Inferior parietal cortex (tissue), 1 donor: ENCODE data around the gene UBE3D.
"Not testable (repeated sequence)": the region's sequence is repeated elsewhere in the genome, so short reads cannot be mapped to it uniquely, and the experiment has no call there.

Source experiments
- DNase-seq: peaks from one replicate; pipeline ENCODE4 v3.0.0-alpha.2; 2016; ENCODE audit errors: extremely low spot score

The UBE3D gene

DNA sequence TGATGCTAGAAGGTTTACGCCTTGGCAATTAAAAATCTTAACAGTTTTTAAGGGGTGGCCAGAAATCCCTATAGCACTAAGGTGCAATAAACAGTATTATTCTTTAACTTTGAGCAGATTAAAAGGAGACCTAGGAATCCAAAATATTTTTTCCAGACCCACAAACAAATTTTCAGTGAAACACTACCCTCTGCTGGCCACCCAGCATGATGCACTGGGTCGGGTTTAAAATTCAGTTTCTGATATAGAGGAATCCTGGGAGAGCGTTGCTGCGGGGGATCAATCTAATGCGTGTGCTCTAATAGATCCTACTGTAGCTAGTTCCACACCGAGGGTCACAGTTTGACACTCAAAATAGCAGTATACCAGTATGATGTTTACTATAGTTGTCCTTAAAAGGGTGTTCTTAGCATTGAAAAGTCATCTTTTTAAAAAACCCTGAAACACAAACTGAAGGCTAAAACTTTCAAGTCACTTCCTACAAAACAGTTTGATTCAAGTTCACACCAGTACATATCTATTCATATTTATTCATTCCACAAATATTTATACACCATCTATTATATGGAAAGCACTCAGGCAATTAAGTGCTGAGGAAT is 10.2 kb downstream of the UBE3D start:
- DNase-seq = peak; percentile 85

- no peak for DNase-seq
Observed at GRCh38 chr6:83053678-83054077, 12.0 kb downstream of the UBE3D start.

DNA sequence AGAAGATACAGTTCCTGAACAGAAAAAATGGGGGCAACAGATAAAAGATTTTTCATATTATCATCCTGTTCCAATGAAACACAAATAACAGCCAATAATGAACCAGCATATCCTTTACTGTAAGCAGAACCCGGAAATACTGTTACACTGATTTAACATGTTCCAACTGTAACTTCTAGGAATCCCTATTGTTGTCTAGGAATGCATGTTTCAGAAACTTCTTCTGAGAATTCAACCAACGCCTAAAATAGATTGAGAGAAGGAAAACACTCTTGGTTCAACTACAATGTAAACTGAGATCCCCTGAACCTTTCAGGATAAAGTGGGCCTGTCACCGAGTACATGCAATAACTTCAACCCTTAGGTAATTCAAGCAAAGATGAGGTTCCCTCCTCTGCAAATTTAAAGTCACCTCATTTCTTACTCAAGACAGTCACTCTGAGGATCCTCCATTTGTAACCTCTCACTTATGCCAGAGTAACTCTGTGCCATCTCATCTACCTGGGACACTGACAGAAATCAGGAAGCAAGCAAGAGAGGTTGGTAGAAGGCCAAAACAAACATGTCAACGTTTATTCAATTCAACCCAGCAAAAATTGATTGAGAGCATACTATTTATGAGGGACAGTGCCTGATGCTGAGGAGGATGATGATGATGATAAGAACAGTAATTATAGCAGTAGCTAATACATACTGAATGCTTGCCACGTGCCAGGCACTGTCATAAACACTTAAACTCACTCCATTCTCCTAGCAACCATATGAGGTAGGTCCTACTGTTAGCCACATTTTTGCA is 14.1 kb downstream of the UBE3D start:
- no peak for DNase-seq

DNA sequence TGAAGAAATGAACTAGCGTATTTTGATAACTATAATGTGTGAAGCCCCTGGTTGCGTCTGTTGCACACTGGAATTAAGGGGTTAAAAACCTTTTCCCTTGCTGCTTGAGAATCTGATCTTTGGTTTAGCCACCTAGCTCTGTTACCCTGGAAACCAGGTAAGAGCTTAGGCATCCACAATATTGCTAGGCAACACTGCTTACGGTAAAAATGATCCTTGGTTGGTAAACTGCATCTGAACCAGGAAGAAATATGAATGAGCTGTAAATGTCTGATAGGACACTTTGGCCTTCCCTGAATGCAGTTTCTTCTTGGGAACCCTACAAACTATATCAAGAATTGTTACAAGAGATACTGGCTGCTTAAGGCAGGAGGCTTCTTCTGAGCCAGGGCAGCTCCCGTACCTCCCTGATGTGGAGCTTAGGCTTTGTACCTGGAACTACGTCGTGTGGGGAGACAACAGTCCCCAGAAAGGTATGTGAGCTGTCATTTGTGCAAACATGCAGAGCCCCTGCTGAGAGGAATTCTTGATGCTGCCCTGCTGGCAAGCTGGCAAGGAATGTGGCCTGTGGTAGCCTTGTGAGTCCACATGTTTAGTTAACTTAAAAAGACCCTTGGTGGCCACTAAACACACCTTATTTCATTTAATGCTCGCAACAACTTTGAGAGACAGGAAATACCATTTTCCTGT is 18.4 kb downstream of the UBE3D start:
- DNase-seq = no peak

DNA sequence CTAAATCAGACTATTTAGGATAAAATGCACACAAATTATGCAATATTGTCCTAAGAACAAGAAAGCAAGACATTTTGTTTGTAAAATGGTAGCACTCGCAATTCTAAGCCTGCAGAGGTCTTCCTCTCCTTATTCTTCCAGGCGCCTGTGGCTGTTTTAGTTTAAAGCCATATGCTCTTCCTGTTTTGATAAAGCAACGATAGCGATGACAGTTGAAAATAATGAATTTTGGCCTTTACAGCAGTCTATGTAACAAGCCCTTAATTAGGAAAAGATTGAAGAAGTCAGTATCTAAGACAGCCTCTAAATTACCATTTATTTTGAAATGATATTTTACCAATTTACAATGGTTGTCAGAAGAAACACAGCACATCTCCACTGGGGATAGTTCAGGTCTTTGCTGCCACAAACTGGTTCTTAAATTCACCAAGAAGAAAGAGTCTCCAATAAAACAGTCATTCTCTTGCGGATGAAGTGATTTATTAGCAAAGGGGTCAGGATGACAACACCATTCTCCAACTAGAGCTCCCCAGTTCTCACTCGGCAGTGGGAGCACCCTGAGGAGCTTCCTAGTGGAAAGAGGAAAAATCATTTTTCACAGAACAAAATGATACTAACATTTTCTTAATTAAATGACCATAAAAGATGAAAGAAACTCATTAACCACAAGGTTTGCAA is 21.4 kb downstream of the UBE3D start:
- no peak for DNase-seq

- DNase-seq = no peak
Observed at GRCh38 chr6:83042467-83043053, 23.1 kb downstream of the UBE3D start.

DNA sequence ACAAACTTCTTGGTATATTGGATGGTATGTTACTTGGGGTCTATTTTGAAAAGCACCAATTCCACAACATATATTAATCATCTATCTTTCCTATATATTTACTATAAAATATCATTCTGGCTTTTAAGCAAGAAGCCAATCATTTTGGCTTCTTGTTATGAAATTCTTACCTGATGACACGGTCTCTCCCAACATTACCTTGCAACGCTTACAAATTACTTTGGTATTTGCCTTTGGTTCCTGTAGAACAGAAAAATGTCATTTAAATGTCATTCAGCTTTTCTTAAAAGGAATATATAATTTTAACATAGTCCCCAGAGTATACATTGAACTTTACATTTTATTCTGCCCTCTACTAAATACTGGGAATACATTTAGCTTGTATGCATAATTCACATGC is 27.4 kb downstream of the UBE3D start:
- DNase-seq = no peak

DNA sequence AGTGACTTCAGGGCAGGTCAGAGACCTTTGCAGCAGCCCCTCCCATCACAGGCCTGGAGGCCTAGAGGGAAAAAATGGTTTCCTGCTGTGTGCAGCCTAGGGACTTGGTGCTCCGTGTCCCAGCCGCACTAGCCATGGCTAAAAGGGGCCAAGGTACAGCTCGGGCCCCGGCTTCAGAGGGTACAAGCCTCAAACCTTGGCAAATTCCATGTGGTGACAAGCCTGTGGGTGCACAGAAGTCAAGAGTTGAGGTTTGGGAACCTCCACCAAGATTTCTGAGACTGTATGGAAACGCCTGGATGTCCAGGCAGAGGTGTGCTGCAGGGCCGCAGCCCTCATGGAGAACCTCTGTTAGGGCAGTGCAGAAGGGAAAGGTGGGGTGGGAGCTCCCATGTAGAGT is 34.0 kb downstream of the UBE3D start:
- no peak for DNase-seq

GRCh38 chr6:83019741-83020140 is 45.9 kb downstream of the UBE3D start:
- no peak for DNase-seq

- DNase-seq = not testable (repeated sequence)
Observed at GRCh38 chr6:83011131-83011530, 54.5 kb downstream of the UBE3D start.

DNA sequence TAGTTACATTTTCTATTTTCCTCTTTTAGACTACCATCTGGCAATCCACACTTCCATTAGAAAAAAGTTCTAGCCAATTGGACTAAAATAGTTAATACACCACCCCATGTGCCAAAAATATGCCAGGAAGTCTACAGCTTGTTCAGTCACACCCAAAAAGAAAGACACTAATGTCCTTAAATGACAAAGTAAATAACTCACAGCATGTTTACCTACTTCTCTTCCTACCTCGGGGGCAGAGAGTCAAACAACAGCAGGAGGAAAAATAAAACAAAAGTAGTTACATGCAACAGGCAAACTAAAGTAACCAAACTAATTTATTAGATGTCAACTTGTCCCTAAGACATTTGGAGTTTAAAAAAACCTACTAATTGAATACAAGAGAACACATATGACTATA is 57.0 kb downstream of the UBE3D start:
- DNase-seq = peak; percentile 43

- DNase-seq = no peak
Observed at GRCh38 chr6:83006270-83006905, 59.3 kb downstream of the UBE3D start.

DNA sequence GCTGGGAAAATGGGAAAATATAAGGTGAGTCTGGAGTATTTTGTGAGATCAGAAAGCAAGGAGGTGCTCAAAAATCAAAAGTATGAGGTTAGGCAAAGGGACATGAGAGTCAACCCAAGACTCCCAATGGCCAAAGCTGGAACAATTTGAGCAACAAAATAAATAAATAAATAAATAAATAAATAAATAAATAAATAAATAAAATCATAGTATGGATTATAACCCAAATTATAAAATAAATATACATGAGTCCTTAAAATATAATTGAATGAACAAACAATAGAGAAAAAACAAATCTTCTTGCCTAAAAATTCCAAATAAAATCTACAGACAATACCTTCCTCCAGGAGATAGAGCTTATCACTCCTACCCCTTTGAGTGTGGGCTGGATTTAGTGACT is 69.5 kb downstream of the UBE3D start:
- DNase-seq = no peak

GRCh38 chr6:82995066-82995465 is 70.6 kb downstream of the UBE3D start:
- no peak for DNase-seq

DNA sequence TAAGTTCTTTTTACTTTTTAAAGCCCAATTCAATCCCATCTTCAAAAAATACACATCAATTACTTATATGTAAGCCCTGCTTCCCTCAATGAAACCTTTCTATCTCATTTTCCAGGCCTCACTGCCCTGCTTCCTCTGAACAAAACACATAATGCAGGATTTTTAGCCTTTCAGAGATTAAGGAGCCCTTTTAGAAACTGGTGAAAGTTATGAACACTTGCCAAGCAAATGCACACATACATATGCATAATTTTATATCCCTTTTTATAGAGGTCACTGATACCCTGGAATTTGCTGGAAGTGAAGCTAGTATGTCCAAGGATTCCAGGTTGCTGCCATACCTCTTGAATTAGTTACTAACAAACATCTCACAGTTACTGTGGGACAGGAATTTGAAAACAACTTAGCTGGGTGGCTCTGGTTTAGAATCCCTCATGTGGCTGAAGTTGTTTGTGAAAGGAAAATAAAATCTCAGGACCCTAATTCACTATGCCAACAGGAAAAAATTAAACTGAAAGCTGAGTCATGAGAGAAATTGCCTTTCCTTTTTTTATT is 75.8 kb downstream of the UBE3D start:
- DNase-seq = no peak

DNA sequence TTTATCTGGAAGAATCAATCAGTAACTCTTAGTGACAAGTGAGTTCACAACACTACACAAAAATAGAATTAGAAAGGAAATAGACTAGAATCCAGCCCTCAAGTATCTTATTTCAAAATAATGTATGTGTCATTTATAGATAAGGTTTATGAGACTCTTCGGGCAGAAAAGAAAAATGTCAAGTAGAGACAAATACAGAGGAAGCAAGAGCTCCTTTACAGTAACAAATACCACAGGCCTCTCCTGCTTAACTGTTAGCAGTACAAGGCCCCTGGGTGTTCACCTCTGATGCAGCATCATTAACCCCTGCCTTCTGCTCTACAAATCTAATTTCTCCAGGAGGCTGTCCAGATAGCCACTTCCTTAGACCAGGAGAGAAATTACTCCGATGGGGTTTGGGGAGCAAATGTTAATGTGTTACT is 76.7 kb downstream of the UBE3D start:
- DNase-seq = no peak

DNA sequence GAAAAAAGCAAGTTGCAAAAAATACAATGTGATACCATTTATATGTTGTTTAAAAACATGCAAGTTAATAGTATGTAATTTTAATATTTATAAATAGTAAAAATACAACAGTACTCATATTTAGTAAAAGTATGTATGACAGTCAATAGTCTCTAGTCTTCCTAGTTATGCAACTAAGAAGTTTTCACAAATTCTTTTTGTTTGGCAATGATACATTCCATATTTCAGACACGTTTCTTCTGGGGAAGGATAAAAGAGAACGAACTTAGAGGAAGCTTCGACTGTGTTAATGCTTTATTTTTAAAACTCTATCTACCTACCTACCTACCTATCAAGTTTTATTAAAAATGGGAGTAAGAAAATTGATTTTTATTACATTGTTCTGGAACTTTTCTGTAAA is 77.7 kb downstream of the UBE3D start:
- no peak for DNase-seq

- DNase-seq = no peak
Observed at GRCh38 chr6:82987416-82987815, 78.2 kb downstream of the UBE3D start.

DNA sequence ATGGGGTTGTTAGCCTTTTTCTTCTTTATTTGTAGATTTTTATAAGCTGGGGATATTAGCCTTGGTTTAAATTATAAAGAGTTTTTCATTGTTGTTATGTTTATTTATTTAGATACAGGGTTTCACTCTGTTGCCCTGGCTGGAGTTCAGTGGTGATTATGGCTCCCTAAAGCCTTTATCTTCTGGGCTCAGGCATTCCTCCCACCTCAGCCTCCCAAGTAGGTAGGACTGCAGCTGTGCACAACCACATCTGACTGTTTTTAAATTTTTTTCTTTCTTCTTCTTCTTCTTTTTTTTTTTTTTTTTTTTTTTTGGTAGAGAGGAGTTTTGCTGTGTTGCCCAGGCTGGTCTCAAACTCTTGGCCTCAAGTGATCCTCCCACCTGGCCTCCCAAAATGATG is 80.9 kb downstream of the UBE3D start:
- no peak for DNase-seq

- no peak for DNase-seq
Observed at GRCh38 chr6:82980086-82980485, 85.6 kb downstream of the UBE3D start.

DNA sequence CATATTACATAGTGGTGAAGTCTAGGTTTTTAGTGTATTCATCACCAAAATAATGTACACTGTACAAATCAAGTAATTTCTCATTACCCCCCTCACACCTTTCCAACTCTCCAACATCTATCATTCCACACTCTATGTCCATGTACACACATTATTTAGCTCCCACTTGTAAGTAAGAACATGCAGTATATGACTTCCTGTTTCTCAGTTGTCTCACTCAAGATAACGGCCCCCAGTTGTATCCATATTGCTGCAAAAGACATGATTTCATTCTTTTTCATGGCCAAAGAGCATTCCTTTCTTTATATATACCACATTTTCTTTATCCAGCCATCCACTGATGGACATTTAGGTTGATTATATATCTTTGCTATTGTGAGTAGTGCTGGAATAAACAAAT is 86.0 kb downstream of the UBE3D start:
- DNase-seq = no peak
